IMR-90 (cell line): Measurements from ENCODE around the gene CNTN5. TPM values are rescaled to one million over a fixed set of nuclear protein-coding genes. Genes with fewer than 3 reads are reported as not detected.

ENCODE experiments used
- ATAC-seq: fragments of 200-7000 bp; cut with Tn5 transposase; 2 replicates; pipeline ENCODE4 v1.9.1; 2020; ENCODE audit warnings: low read depth, mild to moderate bottlenecking, moderate library complexity
- BruUV-seq: library from RNA; stranded (reverse); fragments of 400-500 nt; replicated peaks from 2 replicates; lab custom pipeline; 2021; lab: Mats Ljungman, UMichigan
- CTCF ChIA-PET: fragments of 300-600 bp; formaldehyde crosslinking; extraction: SDS; loops from one replicate; lab custom pipeline; 2021; ENCODE audit warnings: antibody characterized with exemption; lab: Yijun Ruan, JAX
- POLR2A ChIA-PET: fragments of 300-600 bp; sonication (Branson Sonifier 250); formaldehyde crosslinking; loops from one replicate; lab custom pipeline; 2022; ENCODE audit warnings: antibody characterized with exemption; ENCODE audit not compliant: unreplicated experiment; lab: Charles Lee
- DNase-seq: peaks from one replicate; pipeline ENCODE4 v3.0.0; 2013
- H2AFZ ChIP-seq: replicated peaks from 2 replicates; pipeline ENCODE3; 2013; ENCODE audit warnings: low read length, mild to moderate bottlenecking; ENCODE audit not compliant: poor library complexity
- H2AK5ac ChIP-seq: 2 replicates; pipeline ENCODE4 v1.6.1; 2013; ENCODE audit warnings: low read depth, low read length, inconsistent platforms
- H2AK9ac ChIP-seq: replicated peaks from 2 replicates; pipeline ENCODE3; 2013; ENCODE audit warnings: mild to moderate bottlenecking, low read depth, low read length, moderate library complexity; ENCODE audit not compliant: poor library complexity
- H2BK120ac ChIP-seq: 2 replicates; pipeline ENCODE4 v1.6.1; 2013; ENCODE audit warnings: low read depth, low read length, inconsistent platforms
- H2BK15ac ChIP-seq: 3 replicates; pipeline ENCODE4 v1.6.1; 2013; ENCODE audit warnings: low read depth, low read length, inconsistent platforms
- H2BK20ac ChIP-seq: 2 replicates; pipeline ENCODE4 v1.6.1; 2013; ENCODE audit warnings: low read depth, mild to moderate bottlenecking, inconsistent platforms, low read length, moderate library complexity
- H2BK5ac ChIP-seq: 2 replicates; pipeline ENCODE4 v1.6.1; 2013; ENCODE audit warnings: mild to moderate bottlenecking, low read depth, low read length, inconsistent platforms; ENCODE audit not compliant: poor library complexity, severe bottlenecking
- H3K14ac ChIP-seq: replicated peaks from 2 replicates; pipeline ENCODE4 v1.6.1; 2013; ENCODE audit warnings: low read depth, low read length, inconsistent platforms
- H3K18ac ChIP-seq: 2 replicates; pipeline ENCODE4 v1.6.1; 2013; ENCODE audit warnings: low read depth, low read length, control low read depth
- H3K23ac ChIP-seq: 2 replicates; pipeline ENCODE4 v1.6.1; 2013; ENCODE audit warnings: low read depth, low read length, inconsistent platforms
- H3K27ac ChIP-seq: 2 replicates; pipeline ENCODE4 v1.5.1; 2013; ENCODE audit warnings: mild to moderate bottlenecking, control low read depth, low read length; ENCODE audit not compliant: insufficient read depth
- H3K27me3 ChIP-seq: 2 replicates; pipeline ENCODE4 v1.6.1; 2013; ENCODE audit warnings: low read length; ENCODE audit not compliant: control insufficient read depth, insufficient read depth
- H3K36me3 ChIP-seq: 2 replicates; pipeline ENCODE4 v1.6.1; 2013; ENCODE audit warnings: low read length, mixed read lengths; ENCODE audit not compliant: control insufficient read depth, insufficient read depth
- H3K4ac ChIP-seq: 2 replicates; pipeline ENCODE4 v1.6.1; 2013; ENCODE audit warnings: low read depth, low read length, inconsistent platforms
- H3K4me1 ChIP-seq: 2 replicates; pipeline ENCODE4 v1.6.1; 2013; ENCODE audit warnings: low read length, mixed read lengths; ENCODE audit not compliant: control insufficient read depth, insufficient read depth
- H3K4me2 ChIP-seq: 2 replicates; pipeline ENCODE4 v1.6.1; 2013; ENCODE audit warnings: low read depth, mild to moderate bottlenecking, control low read depth, low read length, moderate library complexity
- H3K4me3 ChIP-seq: 2 replicates; pipeline ENCODE4 v1.5.1; 2013; ENCODE audit warnings: low read depth, mild to moderate bottlenecking, control low read depth, low read length, moderate library complexity; ENCODE audit not compliant: insufficient read depth
- H3K56ac ChIP-seq: 2 replicates; pipeline ENCODE4 v1.6.1; 2013; ENCODE audit warnings: low read length, inconsistent platforms; ENCODE audit not compliant: insufficient read depth; ENCODE audit errors: extremely low read depth
- H3K79me1 ChIP-seq, 2 experiments: 2 replicates each; pipeline ENCODE4 v1.6.1; 2013; ENCODE audit warnings: low read length in 2 of 2, inconsistent platforms in 1 of 2, low read depth in 1 of 2
- H3K9ac ChIP-seq: 2 replicates; pipeline ENCODE4 v1.6.1; 2013; ENCODE audit warnings: low read depth, low read length, control low read depth
- H3K9me1 ChIP-seq: 2 replicates; pipeline ENCODE4 v1.6.1; 2013; ENCODE audit warnings: low read length, inconsistent platforms; ENCODE audit not compliant: insufficient read depth
- H3K9me3 ChIP-seq: 2 replicates; pipeline ENCODE4 v1.6.1; 2013; ENCODE audit warnings: low read length; ENCODE audit not compliant: control insufficient read depth, insufficient read depth
- H4K20me1 ChIP-seq: 2 replicates; pipeline ENCODE4 v1.6.1; 2013; ENCODE audit warnings: low read length, inconsistent platforms; ENCODE audit not compliant: insufficient read depth
- H4K5ac ChIP-seq: 2 replicates; pipeline ENCODE4 v1.6.1; 2013; ENCODE audit warnings: mild to moderate bottlenecking, low read depth, low read length, control low read depth
- H4K8ac ChIP-seq, 2 experiments: 2 replicates each; pipeline ENCODE4 v1.6.1; 2013; ENCODE audit warnings: low read depth in 2 of 2, low read length in 2 of 2, control low read depth in 1 of 2, inconsistent platforms in 1 of 2
- H4K91ac ChIP-seq: 2 replicates; pipeline ENCODE4 v1.6.1; 2013; ENCODE audit warnings: low read depth, low read length, inconsistent platforms; ENCODE audit not compliant: insufficient read depth
- CHD1 ChIP-seq: IDR thresholded peaks from 2 replicates; pipeline ENCODE4 v1.6.1; 2012; ENCODE audit warnings: low read depth, low read length, improper control_type of control experiment
- CTCF ChIP-seq: conservative IDR thresholded peaks from 2 replicates; pipeline ENCODE4 v1.5.1; 2012; ENCODE audit warnings: mild to moderate bottlenecking, low read depth, low read length, improper control_type of control experiment
- MXI1 ChIP-seq: IDR thresholded peaks from 2 replicates; pipeline ENCODE4 v1.6.1; 2012; ENCODE audit warnings: low read depth, mild to moderate bottlenecking, low read length, moderate library complexity, borderline replicate concordance
- NFE2L2 ChIP-seq: fragments of 150-350 bp; IDR thresholded peaks from 2 replicates; pipeline ENCODE4 v1.6.1; 2016; ENCODE audit warnings: low read depth, mild to moderate bottlenecking, low read length
- RAD21 ChIP-seq: IDR thresholded peaks from 2 replicates; pipeline ENCODE4 v1.6.1; 2012; ENCODE audit warnings: low read length, improper control_type of control experiment
- RCOR1 ChIP-seq: IDR thresholded peaks from 2 replicates; pipeline ENCODE4 v1.6.1; 2012; ENCODE audit warnings: mild to moderate bottlenecking, low read length, improper control_type of control experiment; ENCODE audit not compliant: insufficient replicate concordance
- SMC3 ChIP-seq: fragments of 150-350 bp; IDR thresholded peaks from 2 replicates; pipeline ENCODE4 v1.6.1; 2016; ENCODE audit warnings: low read depth, mild to moderate bottlenecking, antibody characterized with exemption, low read length, moderate library complexity
- WGBS, 2 experiments: methylation state at CpG; one replicate each; pipeline versions ENCODE4 v1.1.5 to v1.1.7; 2013; ENCODE audit warnings: missing lambda C conversion rate in 2 of 2; ENCODE audit not compliant: insufficient read length in 1 of 2; ENCODE audit errors: extremely low coverage in 2 of 2; 5-methylcytosine and 5-hydroxymethylcytosine counted together
- dilution Hi-C: fragments of 300-500 bp; cut with HindIII; formaldehyde crosslinking; loops from one replicate; pipeline ENCODE4 v1.14.3; 2018; ENCODE audit warnings: low sequenced_read_pairs; ENCODE audit not compliant: unreplicated experiment
- in situ Hi-C: fragments of 300-500 bp; cut with MboI; formaldehyde crosslinking; loops from 3 replicates; pipeline ENCODE4 v1.14.3; 2019; ENCODE audit warnings: low sequenced_read_pairs, inconsistent platforms, mixed read lengths
- intact Hi-C: fragments of 100-400 bp; cut with micrococcal nuclease; formaldehyde crosslinking; loops from 2 replicates; pipeline ENCODE4 v1.10.0; 2022
- polyA plus RNA-seq, 3 experiments: library from polyadenylated mRNA; depleted of rRNA; stranded (reverse); fragments of >200 nt; gene quantifications; 2 replicates each; pipeline ENCODE4 v1.2.3, GENCODE V29; 2012; ENCODE audit warnings: low replicate concordance in 1 of 3
- total RNA-seq: library from RNA; depleted of rRNA; stranded (reverse); fragments of >200 nt; gene quantifications from 2 replicates; pipeline ENCODE4 v1.2.3, GENCODE V29; 2012
- TF ChIP-seq, protein P1 (sequence below): fragments of 150-350 bp; IDR thresholded peaks from 2 replicates; pipeline ENCODE4 v1.6.1; 2017; ENCODE audit warnings: mild to moderate bottlenecking, antibody characterized with exemption, low read length, low read depth

The CNTN5 gene
- total and polyA plus RNA-seq, 2 of the 4 experiments (the other 2 are of a cell fraction), result not detected

DNA sequence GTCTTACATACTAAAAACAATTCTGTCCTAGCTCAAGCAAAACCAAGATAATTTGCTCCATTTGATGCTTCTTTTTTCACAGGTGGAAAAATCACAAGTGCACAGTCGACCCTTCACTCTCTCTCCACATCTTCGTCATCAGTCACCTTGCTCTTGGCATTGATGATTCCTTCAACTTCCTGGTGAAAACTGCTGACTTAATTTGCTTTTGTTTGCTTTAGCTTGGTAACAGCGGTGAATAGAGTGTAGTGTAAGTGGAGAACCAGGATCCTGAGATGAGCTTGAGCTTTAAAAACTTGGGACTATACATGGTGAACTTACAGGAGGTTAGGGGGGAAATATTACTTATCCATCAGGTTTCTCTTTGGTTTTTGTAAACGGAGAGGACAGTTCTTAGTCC lies 1335.3 kb downstream of the CNTN5 start:
- H2BK5ac ChIP-seq, result no peak overlapping the region
- no peak overlapping the region; the same call in 1 of the 2 replicates for H3K4me2 ChIP-seq
- DNase-seq, result no peak
- POLR2A ChIA-PET, result no interaction called here
- H4K8ac ChIP-seq, result no peak overlapping the region
- no peak overlapping the region for H2BK20ac ChIP-seq
- no peaks in the 10 kb centered on the region for H3K27me3 ChIP-seq
- no CpG with 5 or more reads among the region's 4 CpGs for whole genome bisulfite sequencing, 2 experiments
- H2BK120ac ChIP-seq, result no peak overlapping the region
- no peaks in the 10 kb centered on the region for H3K9me1 ChIP-seq
- TF ChIP-seq CTCF, result no peak
- no peak for TF ChIP-seq NFE2L2
- TF ChIP-seq, protein P1, sequence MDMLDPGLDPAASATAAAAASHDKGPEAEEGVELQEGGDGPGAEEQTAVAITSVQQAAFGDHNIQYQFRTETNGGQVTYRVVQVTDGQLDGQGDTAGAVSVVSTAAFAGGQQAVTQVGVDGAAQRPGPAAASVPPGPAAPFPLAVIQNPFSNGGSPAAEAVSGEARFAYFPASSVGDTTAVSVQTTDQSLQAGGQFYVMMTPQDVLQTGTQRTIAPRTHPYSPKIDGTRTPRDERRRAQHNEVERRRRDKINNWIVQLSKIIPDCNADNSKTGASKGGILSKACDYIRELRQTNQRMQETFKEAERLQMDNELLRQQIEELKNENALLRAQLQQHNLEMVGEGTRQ, result no peak
- no peak for TF ChIP-seq SMC3
- TF ChIP-seq RCOR1, result no peak
- no peak for TF ChIP-seq MXI1
- TF ChIP-seq CHD1, result no peak
- no peak for TF ChIP-seq RAD21
- H3K9me3 ChIP-seq, result no peaks in the 10 kb centered on the region
- dilution Hi-C loops (no loop called here), intact Hi-C loops (no loop called here), in situ Hi-C loops (no loop called here)
- no peaks in the 10 kb centered on the region for H3K4me1 ChIP-seq
- H2BK15ac ChIP-seq, result no peak overlapping the region
- H3K79me1 ChIP-seq, result no peaks in the 10 kb centered on the region
- no peak overlapping the region for H4K91ac ChIP-seq
- H4K20me1 ChIP-seq, result no peaks in the 10 kb centered on the region
- ATAC-seq, result no peak
- H2AK5ac ChIP-seq, result no peak overlapping the region
- CTCF ChIA-PET, result interaction anchor here (0.6 to 0.8 kb wide), 2 partner anchors 11 to 143 kb away, joined by 3 read pairs; no protein-coding TSS in a partner anchor
- BruUV-seq, result no TSS peak
- H2AFZ ChIP-seq, result no peak overlapping the region
- no peak overlapping the region for H3K23ac ChIP-seq
- H3K18ac ChIP-seq, result no peak overlapping the region
- no peak overlapping the region for H3K56ac ChIP-seq
- H3K14ac ChIP-seq, result no peak overlapping the region
- no peak overlapping the region for H3K4me3 ChIP-seq
- H2AK9ac ChIP-seq, result no peak overlapping the region
- no peak overlapping the region for H3K4ac ChIP-seq
- no peak overlapping the region for H3K9ac ChIP-seq
- H4K5ac ChIP-seq, result no peak overlapping the region
- no peaks in the 10 kb centered on the region for H3K36me3 ChIP-seq
- H3K27ac ChIP-seq, result no peak overlapping the region
